SK-N-SH (cell line): ENCODE results near the gene C3orf85. TPM values are rescaled to one million over a fixed set of nuclear protein-coding genes. Genes with fewer than 3 reads are reported as not detected.

Experiments used
- CTCF ChIA-PET: fragments of 300-600, 350-600 bp; formaldehyde crosslinking; extraction: SDS; loops from one replicate; lab custom pipeline; 2021; lab: Yijun Ruan, JAX
- POLR2A ChIA-PET: fragments of 350-600 bp; sonication (Branson Sonifier 250); formaldehyde crosslinking; extraction: SDS; loops from one replicate; lab custom pipeline; 2020; ENCODE audit warnings: antibody characterized with exemption, inconsistent platforms; lab: Yijun Ruan, JAX
- DNase-seq: peaks from one replicate; pipeline ENCODE4 v3.0.0; 2012
- H2AFZ ChIP-seq: fragments of 200-600 bp; sonication (generic); 2 replicates; pipeline ENCODE4 v1.8.1; 2016; ENCODE audit warnings: antibody characterized with exemption, mild to moderate bottlenecking, low read depth
- H3F3A ChIP-seq: fragments of 200-600 bp; sonication (generic); replicated peaks from 2 replicates; pipeline ENCODE3; 2016; ENCODE audit warnings: antibody characterized with exemption, mild to moderate bottlenecking; ENCODE audit not compliant: insufficient read depth
- H3K27ac ChIP-seq, 2 experiments: fragments of 200-500 bp in 1 of 2; fragments of 200-600 bp in 1 of 2; sonication (Bioruptor generic) in 1 of 2; sonication (generic), shearing (Covaris generic) in 1 of 2; 2 replicates each; pipeline versions ENCODE4 v1.5.1 to v1.6.1; 2014 to 2016; ENCODE audit warnings: low read depth in 2 of 2, inconsistent platforms in 1 of 2, low read length in 1 of 2, mild to moderate bottlenecking in 1 of 2, mixed read lengths in 1 of 2
- H3K27me3 ChIP-seq: fragments of 200-600 bp; sonication (generic), shearing (Covaris generic); 2 replicates; pipeline ENCODE4 v1.6.1; 2016; ENCODE audit warnings: mixed run types; ENCODE audit not compliant: insufficient read depth
- H3K36me3 ChIP-seq, 2 experiments: fragments of 200-500 bp in 1 of 2; fragments of 200-600 bp in 1 of 2; sonication (Bioruptor generic) in 1 of 2; sonication (generic) in 1 of 2; replicated peaks in 1 of 2; 2 replicates each; pipeline versions ENCODE3 to v1.5.1; 2014 to 2016; ENCODE audit warnings: low read length in 1 of 2, mild to moderate bottlenecking in 1 of 2; ENCODE audit not compliant: insufficient read depth in 2 of 2, control insufficient read depth in 1 of 2
- H3K4me1 ChIP-seq, 2 experiments: fragments of 200-500 bp in 1 of 2; fragments of 200-600 bp in 1 of 2; sonication (Bioruptor generic) in 1 of 2; sonication (generic), shearing (Covaris generic) in 1 of 2; 2 replicates each; pipeline versions ENCODE4 v1.5.1 to v1.6.1; 2014 to 2016; ENCODE audit warnings: low read depth in 1 of 2, low read length in 1 of 2, mixed run types in 1 of 2; ENCODE audit not compliant: insufficient read depth in 2 of 2, control insufficient read depth in 1 of 2
- H3K4me2 ChIP-seq: fragments of 200-600 bp; sonication (generic), shearing (Covaris generic); 2 replicates; pipeline ENCODE4 v1.6.1; 2017; ENCODE audit warnings: mixed run types
- H3K4me3 ChIP-seq, 2 experiments: fragments of 200-500 bp in 1 of 2; fragments of 200-600 bp in 1 of 2; sonication (Bioruptor generic) in 1 of 2; sonication (generic), shearing (Covaris generic) in 1 of 2; 2 replicates each; pipeline versions ENCODE4 v1.5.1 to v1.8.1; 2014 to 2016; ENCODE audit warnings: low read depth in 2 of 2, inconsistent platforms in 1 of 2, low read length in 1 of 2, mild to moderate bottlenecking in 1 of 2, mixed read lengths in 1 of 2, moderate library complexity in 1 of 2
- H3K79me2 ChIP-seq: fragments of 200-600 bp; sonication (generic); 2 replicates; pipeline ENCODE4 v1.8.1; 2017; ENCODE audit warnings: mild to moderate bottlenecking; ENCODE audit not compliant: insufficient read depth
- H3K9ac ChIP-seq: fragments of 200-600 bp; sonication (generic); 2 replicates; pipeline ENCODE4 v1.6.1; 2017; ENCODE audit warnings: mixed run types
- H3K9me2 ChIP-seq: fragments of 200-600 bp; sonication (generic); 2 replicates; pipeline ENCODE4 v1.6.1; 2017; ENCODE audit warnings: mixed run types
- H3K9me3 ChIP-seq: fragments of 200-600 bp; sonication (generic); 2 replicates; pipeline ENCODE4 v1.6.1; 2017; ENCODE audit warnings: mixed run types, mild to moderate bottlenecking, moderate library complexity
- H4K20me1 ChIP-seq: fragments of 200-600 bp; sonication (generic); 2 replicates; pipeline ENCODE4 v1.6.1; 2017; ENCODE audit warnings: mild to moderate bottlenecking, mixed run types; ENCODE audit not compliant: insufficient read depth
- CTCF ChIP-seq: fragments of 200-600 bp; sonication (generic); IDR thresholded peaks from 2 replicates; pipeline ENCODE4 v1.6.1; 2017; ENCODE audit warnings: antibody characterized with exemption, mild to moderate bottlenecking, moderate library complexity
- ELF1 ChIP-seq: IDR thresholded peaks from 2 replicates; pipeline ENCODE4 v1.4.0; 2012
- EZH2phosphoT487 ChIP-seq: fragments of 200-600 bp; sonication (generic); IDR thresholded peaks from 2 replicates; pipeline ENCODE4 v1.6.1; 2017; ENCODE audit warnings: low read depth, mixed run types, mild to moderate bottlenecking, antibody characterized with exemption, moderate library complexity, borderline replicate concordance
- FOSL2 ChIP-seq: IDR thresholded peaks from 2 replicates; pipeline ENCODE4 v1.4.0; 2012; ENCODE audit warnings: low read depth, mild to moderate bottlenecking, moderate library complexity, borderline replicate concordance
- GABPA ChIP-seq: IDR thresholded peaks from 2 replicates; pipeline ENCODE4 v1.4.0; 2012; ENCODE audit warnings: low read depth, mild to moderate bottlenecking
- JUND ChIP-seq: IDR thresholded peaks from 2 replicates; pipeline ENCODE4 v1.4.0; 2012
- MXI1 ChIP-seq: IDR thresholded peaks from 2 replicates; pipeline ENCODE4 v1.6.1; 2012; ENCODE audit warnings: mild to moderate bottlenecking, low read depth, low read length, improper control_type of control experiment
- PBX3 ChIP-seq: IDR thresholded peaks from 2 replicates; pipeline ENCODE4; 2012
- RAD21 ChIP-seq: IDR thresholded peaks from 2 replicates; pipeline ENCODE4 v1.6.1; 2012; ENCODE audit warnings: mild to moderate bottlenecking, low read length
- RCOR1 ChIP-seq: fragments of 150-350 bp; IDR thresholded peaks from 2 replicates; pipeline ENCODE4 v1.6.1; 2017; ENCODE audit warnings: antibody characterized with exemption, low read length
- REST ChIP-seq: IDR thresholded peaks from 2 replicates; pipeline ENCODE4 v1.6.1; 2012; ENCODE audit warnings: mild to moderate bottlenecking, low read depth, low read length, moderate library complexity
- SIN3A ChIP-seq: IDR thresholded peaks from 2 replicates; pipeline ENCODE4 v1.6.1; 2012; ENCODE audit warnings: low read depth, mild to moderate bottlenecking, low read length, moderate library complexity, borderline replicate concordance
- TAF1 ChIP-seq: IDR thresholded peaks from 2 replicates; pipeline ENCODE4 v1.6.1; 2012; ENCODE audit warnings: low read depth, mild to moderate bottlenecking, low read length, moderate library complexity, borderline replicate concordance
- YY1 ChIP-seq: IDR thresholded peaks from 2 replicates; pipeline ENCODE4 v1.4.0; 2012; ENCODE audit warnings: low read depth, mild to moderate bottlenecking
- polyA plus RNA-seq, 3 experiments: library from polyadenylated mRNA; depleted of rRNA; stranded (reverse); fragments of >200 nt; gene quantifications; 2 replicates each; pipeline ENCODE4 v1.2.3, GENCODE V29; 2012

C3orf85 gene
- polyA plus RNA-seq, 1 of the 3 experiments (the other 2 are of a cell fraction), result not detected

- DNase-seq, result no peak
- Histone ChIP-seq H3K36me3 (no peaks in the 10 kb centered on the region), H3K9me3 (no peaks in the 10 kb centered on the region), H2AFZ (no peak overlapping the region), H3F3A (no peaks in the 10 kb centered on the region), H3K27me3 (no peaks in the 10 kb centered on the region), H3K79me2 (no peaks in the 10 kb centered on the region)
- CTCF ChIA-PET, result no interaction called here
- TF ChIP-seq SIN3A (no peak), JUND (no peak), RCOR1 (no peak), ELF1 (no peak), PBX3 (no peak), YY1 (no peak), MXI1 (no peak), EZH2phosphoT487 (no peak), TAF1 (no peak), FOSL2 (no peak), CTCF (no peak), GABPA (no peak), REST (no peak), RAD21 (no peak)
- TF ChIP-seq, all 33 proteins: peak for 0
- Histone ChIP-seq H3K4me3 (no peak overlapping the region), H3K4me1 (no peaks in the 10 kb centered on the region), H3K27ac (no peak overlapping the region), H4K20me1 (no peaks in the 10 kb centered on the region), H3K9ac (no peak overlapping the region), H3K4me2 (no peak overlapping the region), H3K9me2 (no peaks in the 10 kb centered on the region)
- POLR2A ChIA-PET, result no interaction called here
Measured at GRCh38 chr3:109122690-109123089, 13.8 kb upstream of the C3orf85 start.
